Endothelial cell of umbilical vein (primary cell): Measurements from ENCODE around the gene AGRP.

Experiments
- JUN ChIP-seq: IDR thresholded peaks from 2 replicates; pipeline ENCODE4 v1.6.1; 2011; ENCODE audit warnings: borderline replicate concordance, low read depth; ENCODE audit not compliant: insufficient read length, insufficient read depth
- TF ChIP-seq, protein P1 (sequence below): IDR thresholded peaks from 2 replicates; pipeline ENCODE4 v1.6.1; 2011; ENCODE audit not compliant: insufficient read depth, insufficient read length
- TF ChIP-seq, protein P2 (sequence below), 2 donors: IDR thresholded peaks; 1 replicate in 1 of 2; 2 replicates in 1 of 2; pipeline ENCODE4 v1.5.1; 2011; ENCODE audit warnings: low read length in 2 of 2, mild to moderate bottlenecking in 2 of 2, moderate library complexity in 2 of 2, control low read depth in 1 of 2, inconsistent platforms in 1 of 2, low read depth in 1 of 2; ENCODE audit not compliant: insufficient read depth in 1 of 2; ENCODE audit errors: extremely low read depth in 1 of 2

DNA sequence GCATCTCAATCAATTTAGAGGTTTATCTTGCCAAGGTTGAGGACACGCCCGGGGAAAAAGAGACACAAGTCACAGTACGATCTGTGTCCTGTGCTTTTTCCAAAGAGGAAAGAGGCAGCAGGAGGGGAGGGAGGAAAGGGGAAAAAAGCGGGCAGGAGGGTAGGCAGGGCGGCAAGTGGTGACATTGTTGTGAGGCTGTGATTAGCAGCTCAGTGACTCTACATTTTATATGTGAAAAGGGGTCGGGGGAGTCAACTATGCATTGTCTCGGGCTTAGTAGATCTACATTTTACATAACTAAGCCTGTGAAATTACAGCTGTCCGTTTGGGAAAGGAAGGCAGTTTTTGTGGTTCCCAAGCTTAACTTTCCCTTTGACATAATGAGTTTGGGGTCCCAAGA lies 23.1 kb upstream of the AGRP start:
- TF ChIP-seq, protein P1, sequence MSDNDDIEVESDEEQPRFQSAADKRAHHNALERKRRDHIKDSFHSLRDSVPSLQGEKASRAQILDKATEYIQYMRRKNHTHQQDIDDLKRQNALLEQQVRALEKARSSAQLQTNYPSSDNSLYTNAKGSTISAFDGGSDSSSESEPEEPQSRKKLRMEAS, result no peak
- TF ChIP-seq, protein P2, sequence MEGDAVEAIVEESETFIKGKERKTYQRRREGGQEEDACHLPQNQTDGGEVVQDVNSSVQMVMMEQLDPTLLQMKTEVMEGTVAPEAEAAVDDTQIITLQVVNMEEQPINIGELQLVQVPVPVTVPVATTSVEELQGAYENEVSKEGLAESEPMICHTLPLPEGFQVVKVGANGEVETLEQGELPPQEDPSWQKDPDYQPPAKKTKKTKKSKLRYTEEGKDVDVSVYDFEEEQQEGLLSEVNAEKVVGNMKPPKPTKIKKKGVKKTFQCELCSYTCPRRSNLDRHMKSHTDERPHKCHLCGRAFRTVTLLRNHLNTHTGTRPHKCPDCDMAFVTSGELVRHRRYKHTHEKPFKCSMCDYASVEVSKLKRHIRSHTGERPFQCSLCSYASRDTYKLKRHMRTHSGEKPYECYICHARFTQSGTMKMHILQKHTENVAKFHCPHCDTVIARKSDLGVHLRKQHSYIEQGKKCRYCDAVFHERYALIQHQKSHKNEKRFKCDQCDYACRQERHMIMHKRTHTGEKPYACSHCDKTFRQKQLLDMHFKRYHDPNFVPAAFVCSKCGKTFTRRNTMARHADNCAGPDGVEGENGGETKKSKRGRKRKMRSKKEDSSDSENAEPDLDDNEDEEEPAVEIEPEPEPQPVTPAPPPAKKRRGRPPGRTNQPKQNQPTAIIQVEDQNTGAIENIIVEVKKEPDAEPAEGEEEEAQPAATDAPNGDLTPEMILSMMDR (IDR thresholded peaks at IDR 0.05; ENCODE audit: extremely low read depth in 1 of 2, insufficient read depth in 1 of 2, low read depth in 1 of 2, low read length in 2 of 2), result no peak
- TF ChIP-seq JUN, result no peak
